ENCODE data around the gene CSTPP1. TPM values are rescaled to one million over a fixed set of nuclear protein-coding genes. Genes with fewer than 3 reads are reported as not detected.
A peak's percentile ranks its signal among the peaks of the same experiment; 100 is the strongest.

The CSTPP1 gene
- total and polyA plus RNA-seq, 2 of the 8 experiments (the other 6 are each of a cell fraction or from before 2014, with no cell fraction given), result 24.2 to 28.7 TPM

- H2AK5ac ChIP-seq (ENCODE audit: low read depth, low read length), result no peak within 1 kb of the TSS
- 0% methylated on average over 13 of the region's 80 CpGs; no CpG with 5 or more reads in 1 of the 2 experiments for WGBS, 2 experiments (ENCODE audit: extremely low coverage in 1 of 2, insufficient coverage in 1 of 2, insufficient read length in 1 of 2, insufficient replicate concordance in 2 of 2, low coverage in 1 of 2, low lambda C conversion rate in 2 of 2, missing lambda C conversion rate in 1 of 2)
- peaks cover 0 to 4% of the 10 kb centered on the region in 2 experiments for H4K20me1 ChIP-seq (replicated peaks in 1 of 2; ENCODE audit: control insufficient read depth in 1 of 2, insufficient read depth in 2 of 2, low read length in 2 of 2)
- peak within 1 kb of the TSS; percentile 66 to 82 for H3K4me2 ChIP-seq (ENCODE audit: insufficient read depth in 1 of 2, low read depth in 2 of 2, low read length in 2 of 2)
- H4K91ac ChIP-seq (replicated peaks; ENCODE audit: insufficient read length, low read length), result peak within 1 kb of the TSS; percentile 93
- H2BK12ac ChIP-seq (ENCODE audit: low read depth, low read length), result 0 out of 2 replicates have a peak within 1 kb of the TSS, but pooled peaks have one; percentile 23
- peak within 1 kb of the TSS; percentile 91; the same call in 1 of the 2 replicates for H2BK5ac ChIP-seq (ENCODE audit: low read depth, low read length)
- CTCF ChIA-PET (ENCODE audit: partially characterized antibody), result interaction anchor here (0.7 to 16.6 kb wide), 7 partner anchors 8 to 169 kb away, joined by 3 to 247 read pairs (median 6); partner anchors contain the start of genes ARFGAP2 and DDB2
- H3K14ac ChIP-seq (ENCODE audit: insufficient read length), result no peak within 1 kb of the TSS
- peaks cover 12% of the 10 kb centered on the region; the same call in 1 of the 2 replicates for H3K23me2 ChIP-seq (ENCODE audit: low read depth, low read length)
- peak within 1 kb of the TSS; percentile 90 for H3K56ac ChIP-seq (replicated peaks; ENCODE audit: insufficient read length, low read depth, low read length)
- H3K4ac ChIP-seq (replicated peaks; ENCODE audit: insufficient read length, low read depth, low read length), result peak within 1 kb of the TSS; percentile 99
- H3K27ac ChIP-seq (ENCODE audit: low read depth, low read length), result peak within 1 kb of the TSS; percentile 81
- H3K79me1 ChIP-seq (ENCODE audit: low read depth, low read length), result peaks cover 3% of the 10 kb centered on the region; the same call in 1 of the 2 replicates
- peak within 1 kb of the TSS; percentile 62 to 92 (median 82) for H3K4me3 ChIP-seq (ENCODE audit: extremely low read depth in 1 of 4, insufficient read depth in 2 of 4, low read depth in 3 of 4, low read length in 4 of 4)
- H2AFZ ChIP-seq (ENCODE audit: low read length), result no peak within 1 kb of the TSS
- H2BK120ac ChIP-seq (replicated peaks; ENCODE audit: low read depth, low read length), result no peak within 1 kb of the TSS
- H3K27me3 ChIP-seq (replicated peaks in 1 of 4; ENCODE audit: control insufficient read depth in 3 of 4, extremely low read depth in 1 of 4, insufficient read depth in 3 of 4, low read length in 3 of 4), result peaks cover 0 to 6% (median 0%) of the 10 kb centered on the region in 4 experiments; a peak in 3 of 7 replicates
- POLR2A ChIA-PET (ENCODE audit: partially characterized antibody), result interaction anchor here (1.3 to 3.9 kb wide), 18 partner anchors 8 to 274 kb away, joined by 3 to 49 read pairs (median 11); partner anchors contain the start of genes ACP2, ARFGAP2, DDB2 and NR1H3
- peaks cover 0 to 16% of the 10 kb centered on the region in 2 experiments; a peak in 3 of 4 replicates for H3K79me2 ChIP-seq (ENCODE audit: control insufficient read depth in 1 of 2, insufficient read depth in 2 of 2, low read length in 2 of 2)
- FAIRE-seq (no peak), DNase-seq (ENCODE audit: low read depth in 1 of 2, low spot score in 2 of 2) (peak in 1 of 2 experiments; percentile 81)
- peak within 1 kb of the TSS; percentile 97 for H3K18ac ChIP-seq (ENCODE audit: extremely low read depth, low read length)
- peaks cover 2 to 3% (median 3%) of the 10 kb centered on the region in 4 experiments; a peak in 3 of 8 replicates for H3K36me3 ChIP-seq (ENCODE audit: control insufficient read depth in 2 of 4, insufficient read depth in 4 of 4, low read length in 3 of 4)
- H3K4me1 ChIP-seq (replicated peaks in 1 of 4; ENCODE audit: control insufficient read depth in 3 of 4, insufficient read depth in 4 of 4, low read length in 3 of 4), result peaks cover 0 to 8% (median 6%) of the 10 kb centered on the region in 4 experiments; a peak in 5 of 7 replicates
- H2BK15ac ChIP-seq (ENCODE audit: low read length), result no peak within 1 kb of the TSS
- no peaks in the 10 kb centered on the region for H3K9me3 ChIP-seq (ENCODE audit: insufficient read depth in 2 of 2, low read depth in 1 of 2, low read length in 1 of 2)
- peak within 1 kb of the TSS; percentile 98 for H4K5ac ChIP-seq (ENCODE audit: insufficient read length, low read depth, low read length)
- peak within 1 kb of the TSS; percentile 95 for H4K8ac ChIP-seq (ENCODE audit: extremely low read depth, insufficient read depth, low read length)
- H3K9ac ChIP-seq (replicated peaks in 1 of 4; ENCODE audit: extremely low read depth in 1 of 4, low read depth in 3 of 4, low read length in 3 of 4), result peak within 1 kb of the TSS; percentile 75 to 93 (median 89)
- H2BK20ac ChIP-seq (ENCODE audit: low read length), result no peak within 1 kb of the TSS
- no peak within 1 kb of the TSS for H3K23ac ChIP-seq (ENCODE audit: insufficient read length)
- peak; percentile 41; the same call in 1 of the 2 replicates for TF ChIP-seq POLR2AphosphoS5 (IDR thresholded peaks at IDR 0.05; ENCODE audit: low read depth, low read length)
- TF ChIP-seq EP300 (IDR thresholded peaks at IDR 0.05; ENCODE audit: borderline replicate concordance in 1 of 2, low read depth in 2 of 2, low read length in 2 of 2), result no peak
- no peak for TF ChIP-seq POU5F1 (IDR thresholded peaks at IDR 0.05; ENCODE audit: low read depth, low read length)
- peak; percentile 6 for TF ChIP-seq KDM4A (IDR thresholded peaks at IDR 0.05; ENCODE audit: low read depth, low read length, severe bottlenecking)
- TF ChIP-seq SAP30 (IDR thresholded peaks at IDR 0.05; ENCODE audit: insufficient read depth, insufficient replicate concordance, low read length), result no peak
- TF ChIP-seq JUN (IDR thresholded peaks at IDR 0.05; ENCODE audit: low read depth, low read length), result no peak
- no peak for TF ChIP-seq YY1 (IDR thresholded peaks at IDR 0.05; ENCODE audit: low read depth, low read length)
- TF ChIP-seq SIRT6 (IDR thresholded peaks at IDR 0.05; ENCODE audit: low read length), result no peak
- no peak for TF ChIP-seq NANOG (IDR thresholded peaks at IDR 0.05; ENCODE audit: insufficient read depth, low read depth, low read length, poor library complexity, severe bottlenecking)
Observed at GRCh38 chr11:47186076-47186699, 249.6 kb downstream of the CSTPP1 start, which contains the start of gene PACSIN3. PACSIN3 (minus strand) TSS chr11:47186434; CDS start chr11:47182727, 3,707 bp downstream.
